Fibroblast of mammary gland (primary cell): Measurements from ENCODE around the gene NT5C1A.

ENCODE experiments used
- DNase-seq: peaks from one replicate; pipeline ENCODE4 v3.0.0-alpha.2; 2010; ENCODE audit warnings: low read depth
- H3K4me3 ChIP-seq: 2 replicates; pipeline ENCODE4 v1.5.1; 2011; ENCODE audit warnings: low read depth, mild to moderate bottlenecking, low read length, moderate library complexity; ENCODE audit not compliant: control insufficient read depth
- CTCF ChIP-seq: conservative IDR thresholded peaks from 2 replicates; pipeline ENCODE4 v1.5.1; 2011; ENCODE audit warnings: low read depth, low read length, inconsistent platforms; ENCODE audit not compliant: control insufficient read depth, insufficient read depth

Gene NT5C1A

GRCh38 chr1:39652105-39652504 is 19.8 kb downstream of the NT5C1A start:
- DNase-seq: peak; percentile 25
- no peak overlapping the region for H3K4me3 ChIP-seq
- no peak for TF ChIP-seq CTCF

DNA sequence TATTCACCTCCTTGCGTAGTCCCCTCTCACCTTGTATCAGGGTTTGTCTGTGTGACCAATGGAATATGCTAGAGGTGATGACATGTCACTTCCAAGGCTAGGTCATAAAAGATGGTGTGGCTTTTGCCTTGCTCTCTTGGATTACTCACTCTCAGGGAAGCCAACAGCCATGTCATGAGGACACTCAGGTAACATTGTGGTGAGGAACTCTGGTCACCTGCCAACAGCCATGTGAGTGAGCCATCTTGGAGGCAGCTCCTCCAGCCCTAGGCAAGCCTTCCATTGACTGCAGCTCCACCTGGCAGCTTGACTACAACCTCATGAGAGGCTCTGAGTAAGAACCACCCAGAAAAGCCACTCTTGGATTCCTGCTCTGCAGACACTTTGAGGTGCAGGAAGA is 21.5 kb downstream of the NT5C1A start:
- no peak for TF ChIP-seq CTCF
- no peak overlapping the region for H3K4me3 ChIP-seq
- DNase-seq: no peak

DNA sequence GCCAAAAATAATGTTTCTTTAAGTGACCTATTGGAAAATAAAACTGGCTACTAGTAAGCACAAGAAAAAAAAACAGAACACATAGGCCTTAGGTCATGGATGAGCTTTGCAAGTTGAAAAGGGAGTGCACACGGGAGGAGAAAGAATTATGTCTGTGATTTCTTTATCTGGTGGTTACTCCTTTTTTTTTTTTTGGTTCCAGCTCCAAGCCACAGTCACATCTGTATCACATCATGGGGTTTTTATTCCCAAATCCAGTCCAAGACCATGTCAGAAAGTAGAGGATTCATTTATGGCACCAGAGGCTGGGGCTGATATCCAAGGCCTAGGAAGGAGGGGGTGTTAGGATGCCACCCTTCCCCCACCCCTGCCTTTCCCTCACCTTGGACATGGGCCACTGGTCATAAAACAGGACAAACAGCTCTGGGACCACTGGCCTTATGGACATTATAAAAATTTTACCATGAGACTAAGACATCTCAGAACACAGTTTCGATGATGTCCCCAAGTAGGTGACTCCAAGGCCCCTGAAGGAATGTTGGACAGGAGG is 22.2 kb downstream of the NT5C1A start:
- no peak for DNase-seq
- H3K4me3 ChIP-seq: no peak overlapping the region
- no peak for TF ChIP-seq CTCF

- TF ChIP-seq CTCF: no peak
- DNase-seq: peak; percentile 38
- H3K4me3 ChIP-seq: no peak overlapping the region
Observed at GRCh38 chr1:39648496-39648895, 23.4 kb downstream of the NT5C1A start.

GRCh38 chr1:39647247-39647646 is 24.7 kb downstream of the NT5C1A start:
- TF ChIP-seq CTCF: no peak
- DNase-seq: no peak
- H3K4me3 ChIP-seq: no peak overlapping the region

DNA sequence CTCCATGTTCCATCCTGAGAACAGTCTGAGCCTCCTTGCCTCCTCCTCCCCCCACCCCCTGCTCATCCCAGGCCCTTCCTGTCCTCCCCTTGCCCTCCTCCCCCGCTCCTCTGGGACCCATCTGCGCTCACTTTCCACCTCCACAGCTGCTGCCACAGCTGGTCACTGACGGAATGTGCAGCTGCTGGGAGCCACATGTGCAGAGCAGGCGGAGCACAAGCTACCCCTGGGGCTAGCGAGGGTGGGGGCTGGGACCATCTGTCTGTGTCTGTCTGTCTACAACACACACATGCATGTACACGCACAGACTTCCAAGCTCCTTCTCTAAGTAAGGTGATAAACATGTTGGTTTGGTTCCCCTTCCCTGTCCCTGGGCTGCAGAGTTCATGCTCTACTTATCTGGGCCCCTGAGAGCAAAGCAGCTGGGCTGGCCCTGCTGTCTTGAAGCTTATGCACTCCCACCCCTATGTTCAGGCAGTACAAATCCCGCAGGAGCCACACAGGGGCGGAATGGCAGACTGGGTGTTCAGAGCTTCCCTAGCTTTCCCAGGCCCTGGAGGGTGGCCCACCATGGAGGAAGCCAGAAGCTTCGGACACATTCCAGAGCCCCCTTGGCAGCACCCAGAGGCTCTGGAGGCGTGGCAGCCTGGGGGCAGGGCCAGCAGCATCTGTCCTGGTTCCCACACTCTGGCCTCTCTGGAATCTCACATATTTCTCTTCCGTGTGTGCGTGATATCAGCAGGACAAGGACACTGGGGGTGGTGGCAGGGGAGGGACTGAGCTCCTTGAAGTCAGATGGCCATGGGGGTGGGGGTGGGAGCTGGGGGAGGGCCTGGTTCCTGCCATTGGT is 25.4 kb downstream of the NT5C1A start:
- DNase-seq: peak; percentile 91

More for the DNA sequence above, 25.4 kb downstream of the NT5C1A start:
- no peak for TF ChIP-seq CTCF
- H3K4me3 ChIP-seq: no peak overlapping the region
